KMS-11 (cell line): Measurements from ENCODE around the gene GFI1.

Experiments used
- H2AFZ ChIP-seq: fragments of 200-600 bp; sonication (generic); 2 replicates; pipeline ENCODE4 v1.6.1; 2016; ENCODE audit warnings: antibody characterized with exemption, mixed run types, low read depth
- H3K27ac ChIP-seq: fragments of 200-600 bp; sonication (generic); 2 replicates; pipeline ENCODE4 v1.6.1; 2016; ENCODE audit warnings: mild to moderate bottlenecking, mixed run types
- H3K27me3 ChIP-seq: fragments of 200-600 bp; sonication (generic); 2 replicates; pipeline ENCODE4 v1.6.1; 2017; ENCODE audit warnings: mild to moderate bottlenecking, low read depth, mixed run types, moderate library complexity; ENCODE audit not compliant: insufficient read depth
- H3K36me3 ChIP-seq: fragments of 200-600 bp; sonication (generic); 2 replicates; pipeline ENCODE4 v1.6.1; 2017; ENCODE audit warnings: mild to moderate bottlenecking, mixed run types; ENCODE audit not compliant: insufficient read depth
- H3K4me1 ChIP-seq: fragments of 200-600 bp; sonication (generic); 2 replicates; pipeline ENCODE4 v1.6.1; 2016; ENCODE audit warnings: mild to moderate bottlenecking, low read depth, mixed run types; ENCODE audit not compliant: poor library complexity, severe bottlenecking
- H3K4me2 ChIP-seq: fragments of 200-600 bp; sonication (generic); 2 replicates; pipeline ENCODE4 v1.7.0; 2016; ENCODE audit warnings: mild to moderate bottlenecking, mixed run types
- H3K4me3 ChIP-seq: fragments of 200-600 bp; sonication (generic); IDR thresholded peaks from 2 replicates; pipeline ENCODE4 v1.6.1; 2017; ENCODE audit warnings: low read depth, low read length, mixed read lengths; ENCODE audit not compliant: insufficient read depth
- H3K79me2 ChIP-seq: fragments of 200-600 bp; sonication (generic); 2 replicates; pipeline ENCODE4 v1.6.1; 2016; ENCODE audit warnings: low read depth, mixed run types; ENCODE audit not compliant: insufficient read depth
- H3K9ac ChIP-seq: fragments of 200-600 bp; sonication (generic); 2 replicates; pipeline ENCODE4 v1.6.1; 2016; ENCODE audit warnings: mild to moderate bottlenecking, mixed run types
- H4K20me1 ChIP-seq: fragments of 200-600 bp; sonication (generic); 2 replicates; pipeline ENCODE4 v1.6.1; 2016; ENCODE audit warnings: mild to moderate bottlenecking, mixed run types; ENCODE audit not compliant: insufficient read depth
- CTCF ChIP-seq: fragments of 200-600 bp; sonication (generic); conservative IDR thresholded peaks from 2 replicates; pipeline ENCODE4 v1.6.1; 2017; ENCODE audit warnings: low read depth, mild to moderate bottlenecking, antibody characterized with exemption, low read length, moderate library complexity, mixed read lengths

The GFI1 gene

GRCh38 chr1:92482665-92483609 lies 3.8 kb downstream of the GFI1 start:
- H3K27ac ChIP-seq: no peak overlapping the region
- no peaks in the 10 kb centered on the region for H3K36me3 ChIP-seq
- H3K4me1 ChIP-seq: no peaks in the 10 kb centered on the region
- H3K4me3 ChIP-seq: no peak overlapping the region
- H4K20me1 ChIP-seq: no peaks in the 10 kb centered on the region
- H3K79me2 ChIP-seq: no peaks in the 10 kb centered on the region
- no peak overlapping the region for H3K9ac ChIP-seq
- peak overlapping the region; percentile 83; the same call in 1 of the 2 replicates for H2AFZ ChIP-seq
- peak overlapping the region; percentile 93 for H3K4me2 ChIP-seq
- peaks cover 3% of the 10 kb centered on the region; the same call in 1 of the 2 replicates for H3K27me3 ChIP-seq
- TF ChIP-seq CTCF: no peak

GRCh38 chr1:92481971-92482664 lies 4.6 kb downstream of the GFI1 start:
- Histone ChIP-seq H4K20me1 (no peaks in the 10 kb centered on the region), H3K36me3 (no peaks in the 10 kb centered on the region), H3K4me2 (no peak overlapping the region), H3K27me3 (peaks cover 3% of the 10 kb centered on the region; the same call in 1 of the 2 replicates), H2AFZ (no peak overlapping the region), H3K79me2 (no peaks in the 10 kb centered on the region), H3K4me3 (no peak overlapping the region), H3K9ac (no peak overlapping the region), H3K4me1 (no peaks in the 10 kb centered on the region), H3K27ac (no peak overlapping the region)
- TF ChIP-seq CTCF: no peak

- no peaks in the 10 kb centered on the region for H3K4me1 ChIP-seq
- no peak overlapping the region for H3K27ac ChIP-seq
- TF ChIP-seq CTCF: no peak
- no peaks in the 10 kb centered on the region for H3K79me2 ChIP-seq
- no peak overlapping the region for H2AFZ ChIP-seq
- H4K20me1 ChIP-seq: no peaks in the 10 kb centered on the region
- H3K36me3 ChIP-seq: no peaks in the 10 kb centered on the region
- peaks cover 3% of the 10 kb centered on the region; the same call in 1 of the 2 replicates for H3K27me3 ChIP-seq
- H3K4me3 ChIP-seq: no peak overlapping the region
- no peak overlapping the region for H3K9ac ChIP-seq
- no peak overlapping the region for H3K4me2 ChIP-seq
Measured at GRCh38 chr1:92481599-92481925, 5.2 kb downstream of the GFI1 start.

GRCh38 chr1:92480813-92481598 lies 5.7 kb downstream of the GFI1 start:
- no peak overlapping the region for H3K27ac ChIP-seq
- H3K4me1 ChIP-seq: no peaks in the 10 kb centered on the region
- H3K36me3 ChIP-seq: no peaks in the 10 kb centered on the region
- H4K20me1 ChIP-seq: no peaks in the 10 kb centered on the region
- H3K9ac ChIP-seq: no peak overlapping the region
- H3K79me2 ChIP-seq: no peaks in the 10 kb centered on the region
- H3K4me2 ChIP-seq: no peak overlapping the region
- H3K27me3 ChIP-seq: peaks cover 3% of the 10 kb centered on the region; the same call in 1 of the 2 replicates
- TF ChIP-seq CTCF: no peak
- H2AFZ ChIP-seq: no peak overlapping the region
- no peak overlapping the region for H3K4me3 ChIP-seq
